ENCODE results near the gene LPP. TPM values are rescaled to one million over a fixed set of nuclear protein-coding genes. Genes with fewer than 3 reads are reported as not detected.

LPP gene
- total RNA-seq, 4 donors from 2014 or later: 183 to 293 (median 242) TPM

DNA sequence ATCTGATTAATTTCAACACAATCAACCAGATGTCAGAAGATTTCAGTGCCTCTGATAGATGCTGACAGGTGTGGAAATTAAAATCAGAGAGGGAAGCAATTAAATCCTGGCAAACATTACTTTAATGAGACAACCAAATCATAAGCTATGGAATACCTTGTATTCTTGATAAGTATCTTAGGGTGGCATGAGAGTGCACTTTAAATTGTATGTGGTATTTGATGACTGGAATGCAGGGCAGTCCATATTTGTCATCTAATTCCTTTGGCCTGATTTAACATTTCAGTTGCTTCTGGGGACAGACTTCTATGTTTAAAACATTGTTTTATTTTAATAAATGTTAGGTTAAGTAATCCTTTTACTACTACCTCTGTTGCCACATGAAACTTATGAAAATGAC is 184.1 kb downstream of the LPP start:
- Histone ChIP-seq H3K4me3 (no peak overlapping the region), H3K9me3 (peaks cover 0 to 13% (median 4%) of the 10 kb centered on the region in 4 donors), H3K27me3 (no peaks in the 10 kb centered on the region), H3K4me1 (peaks cover 0 to 31% (median 9%) of the 10 kb centered on the region in 4 donors), H3K27ac (no peak overlapping the region), H3K36me3 (no peaks in the 10 kb centered on the region)
- TF ChIP-seq POLR2A (IDR thresholded peaks at IDR 0.05) (no peak), EP300 (IDR thresholded peaks at IDR 0.05) (no peak)
- TF ChIP-seq, protein P1, sequence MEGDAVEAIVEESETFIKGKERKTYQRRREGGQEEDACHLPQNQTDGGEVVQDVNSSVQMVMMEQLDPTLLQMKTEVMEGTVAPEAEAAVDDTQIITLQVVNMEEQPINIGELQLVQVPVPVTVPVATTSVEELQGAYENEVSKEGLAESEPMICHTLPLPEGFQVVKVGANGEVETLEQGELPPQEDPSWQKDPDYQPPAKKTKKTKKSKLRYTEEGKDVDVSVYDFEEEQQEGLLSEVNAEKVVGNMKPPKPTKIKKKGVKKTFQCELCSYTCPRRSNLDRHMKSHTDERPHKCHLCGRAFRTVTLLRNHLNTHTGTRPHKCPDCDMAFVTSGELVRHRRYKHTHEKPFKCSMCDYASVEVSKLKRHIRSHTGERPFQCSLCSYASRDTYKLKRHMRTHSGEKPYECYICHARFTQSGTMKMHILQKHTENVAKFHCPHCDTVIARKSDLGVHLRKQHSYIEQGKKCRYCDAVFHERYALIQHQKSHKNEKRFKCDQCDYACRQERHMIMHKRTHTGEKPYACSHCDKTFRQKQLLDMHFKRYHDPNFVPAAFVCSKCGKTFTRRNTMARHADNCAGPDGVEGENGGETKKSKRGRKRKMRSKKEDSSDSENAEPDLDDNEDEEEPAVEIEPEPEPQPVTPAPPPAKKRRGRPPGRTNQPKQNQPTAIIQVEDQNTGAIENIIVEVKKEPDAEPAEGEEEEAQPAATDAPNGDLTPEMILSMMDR (IDR thresholded peaks at IDR 0.05): no peak
- DNase-seq (ENCODE audit: low spot score in 2 of 2): no peak

DNA sequence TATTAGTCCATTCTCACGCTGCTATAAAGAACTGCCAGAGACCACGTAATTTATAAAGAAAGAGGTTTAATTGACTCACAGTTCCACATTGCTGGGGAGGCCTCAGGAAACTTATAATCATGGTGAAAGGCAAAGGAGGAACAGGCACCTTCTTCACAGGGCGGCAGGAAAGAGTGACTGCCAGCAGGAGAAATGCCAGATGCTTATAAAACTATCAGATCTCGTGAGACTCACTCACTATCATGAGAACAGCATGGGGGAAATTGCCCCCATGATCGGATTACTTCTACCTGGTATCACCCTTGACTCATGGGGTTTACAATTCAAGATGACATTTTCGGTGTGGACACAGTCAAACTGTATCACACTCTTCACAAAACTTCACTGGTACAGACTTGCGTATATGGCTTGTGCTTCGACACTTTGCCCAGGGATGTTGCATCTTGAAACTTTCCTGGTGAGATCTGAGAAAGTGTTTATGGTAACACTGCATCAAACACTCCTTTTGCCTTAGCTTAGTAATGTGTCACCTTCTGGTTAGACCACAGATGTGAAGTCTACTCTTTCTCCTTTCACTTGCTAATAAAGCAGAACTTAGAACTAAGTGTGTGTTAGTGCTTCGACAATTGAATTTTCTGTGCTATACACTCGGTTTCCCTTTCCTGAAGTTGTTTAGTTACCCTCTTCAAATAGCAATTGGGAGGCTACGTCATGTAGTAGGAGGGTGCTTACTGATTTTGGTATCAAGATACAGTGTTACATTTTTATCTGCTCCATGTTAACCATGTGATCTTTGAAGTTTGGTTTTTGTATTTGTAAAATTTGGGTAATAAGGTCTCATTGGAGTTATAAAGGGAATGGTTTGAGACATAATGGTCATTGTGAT is 185.7 kb downstream of the LPP start:
- H3K4me1 ChIP-seq: peaks cover 0 to 46% (median 10%) of the 10 kb centered on the region in 4 donors
- WGBS, 2 donors: 84 to 94% methylated on average over 11 of the region's 11 CpGs
- H3K36me3 ChIP-seq: no peaks in the 10 kb centered on the region
- H3K9me3 ChIP-seq: peaks cover 0 to 13% (median 4%) of the 10 kb centered on the region in 4 donors
- H3K27me3 ChIP-seq: no peaks in the 10 kb centered on the region
- no peak for TF ChIP-seq POLR2A (IDR thresholded peaks at IDR 0.05)
- TF ChIP-seq, protein P1 (IDR thresholded peaks at IDR 0.05): no peak
- TF ChIP-seq EP300 (IDR thresholded peaks at IDR 0.05): no peak
- no peak overlapping the region for H3K27ac ChIP-seq
- no peak for DNase-seq (ENCODE audit: low spot score in 2 of 2)
- no peak overlapping the region for H3K4me3 ChIP-seq

DNA sequence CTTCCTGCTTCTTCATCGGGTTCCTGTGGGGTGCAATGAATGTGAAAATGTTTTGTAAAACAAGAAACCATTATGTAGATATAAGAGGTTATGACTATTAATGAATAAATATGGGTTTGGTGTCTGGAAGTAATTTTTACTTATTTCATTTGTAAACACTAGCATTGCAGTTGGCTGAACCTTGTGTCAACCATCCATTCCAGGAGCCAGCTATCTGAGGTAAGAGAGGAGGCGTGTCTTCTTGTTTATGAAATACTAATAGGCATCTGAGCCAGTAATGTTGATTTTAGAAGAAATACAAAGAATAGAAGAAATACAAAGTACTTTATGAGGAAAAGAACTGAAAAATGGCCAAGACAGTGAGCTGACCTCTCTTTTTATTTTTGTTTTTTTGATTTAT is 187.5 kb downstream of the LPP start:
- Histone ChIP-seq H3K4me3 (no peak overlapping the region), H3K9me3 (no peaks in the 10 kb centered on the region), H3K27me3 (no peaks in the 10 kb centered on the region), H3K27ac (peak overlapping the region in 2 of 4 donors; percentile 26 to 36), H3K4me1 (peaks cover 0 to 59% (median 17%) of the 10 kb centered on the region in 4 donors), H3K36me3 (no peaks in the 10 kb centered on the region)
- WGBS, 2 donors: 64 to 69% methylated on average over 2 of the region's 2 CpGs
- no peak for DNase-seq (ENCODE audit: low spot score in 2 of 2)
- TF ChIP-seq EP300 (IDR thresholded peaks at IDR 0.05) (peak in 1 of 2 donors; percentile 24), POLR2A (IDR thresholded peaks at IDR 0.05) (no peak)
- TF ChIP-seq, protein P1 (IDR thresholded peaks at IDR 0.05): no peak

DNA sequence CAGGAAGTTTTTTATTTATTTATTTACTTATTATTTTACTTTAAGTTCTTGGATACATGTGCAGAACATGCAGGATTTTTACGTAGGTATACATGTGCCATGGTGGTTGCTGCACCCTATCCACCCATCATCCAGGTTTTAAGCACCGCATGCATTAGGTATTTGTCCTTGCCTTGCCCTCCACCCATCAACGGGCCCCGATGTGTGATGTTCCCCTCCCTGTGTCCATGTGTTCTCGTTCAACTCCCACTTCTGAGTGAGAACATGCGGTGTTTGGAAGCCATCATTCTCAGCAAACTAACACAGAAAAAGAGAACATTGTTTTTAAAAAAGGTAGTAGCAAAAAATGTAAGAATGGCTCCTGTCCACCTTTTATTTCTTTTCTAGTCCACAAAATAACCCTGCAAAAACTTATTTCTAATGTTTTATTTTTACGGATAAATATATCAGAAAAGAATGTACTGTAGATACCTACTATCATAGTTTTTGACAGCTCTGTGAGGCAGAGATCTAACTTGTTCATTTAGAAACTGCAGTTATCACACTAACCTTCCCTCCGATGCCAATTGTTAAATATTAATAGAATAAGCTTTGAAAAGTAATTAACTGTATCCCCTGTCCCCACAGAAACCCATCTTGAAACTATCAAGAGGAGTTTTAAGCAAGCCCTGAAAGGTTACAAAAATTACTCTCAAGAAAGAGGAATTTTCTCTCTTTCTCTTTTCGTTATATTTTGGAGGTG is 189.2 kb downstream of the LPP start:
- no peaks in the 10 kb centered on the region for H3K9me3 ChIP-seq
- no peak for DNase-seq (ENCODE audit: low spot score in 2 of 2)
- H3K27me3 ChIP-seq: no peaks in the 10 kb centered on the region
- TF ChIP-seq, protein P1 (IDR thresholded peaks at IDR 0.05): no peak
- no peak for TF ChIP-seq EP300 (IDR thresholded peaks at IDR 0.05)
- no peak for TF ChIP-seq POLR2A (IDR thresholded peaks at IDR 0.05)
- H3K4me3 ChIP-seq: no peak overlapping the region
- peak overlapping the region in 2 of 4 donors; percentile 19 to 71 for H3K27ac ChIP-seq
- H3K4me1 ChIP-seq: peaks cover 0 to 68% (median 24%) of the 10 kb centered on the region in 4 donors
- 80 to 81% methylated on average over 9 of the region's 9 CpGs for WGBS, 2 donors
- no peaks in the 10 kb centered on the region for H3K36me3 ChIP-seq

DNA sequence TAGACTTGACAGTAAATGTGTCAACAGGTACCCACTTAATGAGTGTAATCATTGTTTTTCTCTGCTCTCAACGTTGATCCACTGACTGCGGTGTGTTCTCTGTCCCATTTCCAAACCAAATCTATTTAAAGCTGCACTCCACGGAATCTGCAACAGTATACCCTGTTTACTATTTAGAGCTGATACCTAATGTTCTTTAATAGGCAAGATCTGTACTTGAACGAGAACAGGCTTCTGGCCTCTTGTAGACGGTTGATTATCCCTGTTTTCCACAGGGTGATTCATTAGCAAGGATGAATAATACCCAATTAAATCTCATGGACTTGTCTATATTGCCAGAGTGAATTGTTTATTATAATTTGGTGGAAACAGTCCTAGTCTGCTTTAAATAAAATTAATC is 189.9 kb downstream of the LPP start:
- WGBS, 2 donors: 60 to 66% methylated on average over 5 of the region's 5 CpGs
- Histone ChIP-seq H3K27me3 (no peaks in the 10 kb centered on the region), H3K4me1 (peaks cover 0 to 71% (median 31%) of the 10 kb centered on the region in 4 donors), H3K27ac (peak overlapping the region in 2 of 4 donors; percentile 19 to 71), H3K4me3 (no peak overlapping the region), H3K9me3 (no peaks in the 10 kb centered on the region), H3K36me3 (no peaks in the 10 kb centered on the region)
- TF ChIP-seq, protein P1 (IDR thresholded peaks at IDR 0.05): no peak
- TF ChIP-seq EP300 (IDR thresholded peaks at IDR 0.05): no peak
- TF ChIP-seq POLR2A (IDR thresholded peaks at IDR 0.05): no peak
- no peak for DNase-seq (ENCODE audit: low spot score in 2 of 2)

Data from tibial nerve (tissue), 4 donors.